OCI-LY1 (cell line): ENCODE data around the gene SSBP3.

Experiments
- EZH2 ChIP-seq: fragments of 200-600 bp; sonication (generic), shearing (Covaris generic); IDR thresholded peaks from 2 replicates; pipeline ENCODE4 v1.8.0; 2017; ENCODE audit warnings: borderline replicate concordance, mixed run types, mild to moderate bottlenecking, antibody characterized with exemption, low read length, moderate library complexity, mixed read lengths
- TF ChIP-seq, protein P1 (sequence below): fragments of 200-600 bp; sonication (generic), shearing (Covaris generic); IDR thresholded peaks from 2 replicates; pipeline ENCODE4 v1.5.1; 2017; ENCODE audit warnings: mild to moderate bottlenecking, antibody characterized with exemption, low read length, moderate library complexity, mixed read lengths

DNA sequence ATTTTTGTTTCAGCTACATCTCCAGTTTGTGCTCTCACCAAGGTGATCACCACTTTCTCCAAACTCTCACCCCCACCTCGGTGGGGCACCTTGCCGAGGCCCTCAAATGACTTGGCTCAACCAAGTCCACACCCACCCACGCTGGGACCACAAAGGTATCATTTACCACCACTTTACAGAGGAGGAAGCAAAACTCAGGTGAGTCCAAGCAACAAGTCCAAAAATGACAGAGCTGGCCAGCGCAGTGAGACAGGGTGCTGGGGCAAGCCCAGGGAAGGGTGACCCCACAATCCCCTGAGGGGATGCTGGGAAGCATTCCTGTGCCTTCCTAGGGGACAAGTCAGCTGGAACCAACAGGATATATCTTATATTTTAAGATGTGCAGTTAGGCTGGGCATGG is 24.7 kb downstream of the SSBP3 start:
- TF ChIP-seq, protein P1, sequence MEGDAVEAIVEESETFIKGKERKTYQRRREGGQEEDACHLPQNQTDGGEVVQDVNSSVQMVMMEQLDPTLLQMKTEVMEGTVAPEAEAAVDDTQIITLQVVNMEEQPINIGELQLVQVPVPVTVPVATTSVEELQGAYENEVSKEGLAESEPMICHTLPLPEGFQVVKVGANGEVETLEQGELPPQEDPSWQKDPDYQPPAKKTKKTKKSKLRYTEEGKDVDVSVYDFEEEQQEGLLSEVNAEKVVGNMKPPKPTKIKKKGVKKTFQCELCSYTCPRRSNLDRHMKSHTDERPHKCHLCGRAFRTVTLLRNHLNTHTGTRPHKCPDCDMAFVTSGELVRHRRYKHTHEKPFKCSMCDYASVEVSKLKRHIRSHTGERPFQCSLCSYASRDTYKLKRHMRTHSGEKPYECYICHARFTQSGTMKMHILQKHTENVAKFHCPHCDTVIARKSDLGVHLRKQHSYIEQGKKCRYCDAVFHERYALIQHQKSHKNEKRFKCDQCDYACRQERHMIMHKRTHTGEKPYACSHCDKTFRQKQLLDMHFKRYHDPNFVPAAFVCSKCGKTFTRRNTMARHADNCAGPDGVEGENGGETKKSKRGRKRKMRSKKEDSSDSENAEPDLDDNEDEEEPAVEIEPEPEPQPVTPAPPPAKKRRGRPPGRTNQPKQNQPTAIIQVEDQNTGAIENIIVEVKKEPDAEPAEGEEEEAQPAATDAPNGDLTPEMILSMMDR, result no peak
- TF ChIP-seq EZH2, result no peak
